ENCODE measurements around the gene CAMKK1. TPM values are rescaled to one million over a fixed set of nuclear protein-coding genes. Genes with fewer than 3 reads are reported as not detected.

The CAMKK1 gene
- polyA plus RNA-seq, 1 experiment, result 2.8 TPM

GRCh38 chr17:3906881-3907280 is 14.0 kb upstream of the CAMKK1 start:
- Histone ChIP-seq H3K27ac (ENCODE audit: low read depth, low read length) (no peak overlapping the region), H3K27me3 (ENCODE audit: control insufficient read depth, insufficient read depth, low read length) (peaks cover 7% of the 10 kb centered on the region), H3K9me3 (ENCODE audit: control insufficient read depth, insufficient read depth, low read length) (peaks cover 3% of the 10 kb centered on the region; the same call in 1 of the 2 replicates), H3K4me3 (ENCODE audit: low read depth, low read length) (no peak overlapping the region)
- ChIA-PET POLR2A (no interaction called here), CTCF (interaction anchor here (1.2 kb wide), 1 partner anchor 61 kb away, joined by 4 read pairs; the partner anchor contains the start of gene NCBP3)
- TF ChIP-seq, protein P1, sequence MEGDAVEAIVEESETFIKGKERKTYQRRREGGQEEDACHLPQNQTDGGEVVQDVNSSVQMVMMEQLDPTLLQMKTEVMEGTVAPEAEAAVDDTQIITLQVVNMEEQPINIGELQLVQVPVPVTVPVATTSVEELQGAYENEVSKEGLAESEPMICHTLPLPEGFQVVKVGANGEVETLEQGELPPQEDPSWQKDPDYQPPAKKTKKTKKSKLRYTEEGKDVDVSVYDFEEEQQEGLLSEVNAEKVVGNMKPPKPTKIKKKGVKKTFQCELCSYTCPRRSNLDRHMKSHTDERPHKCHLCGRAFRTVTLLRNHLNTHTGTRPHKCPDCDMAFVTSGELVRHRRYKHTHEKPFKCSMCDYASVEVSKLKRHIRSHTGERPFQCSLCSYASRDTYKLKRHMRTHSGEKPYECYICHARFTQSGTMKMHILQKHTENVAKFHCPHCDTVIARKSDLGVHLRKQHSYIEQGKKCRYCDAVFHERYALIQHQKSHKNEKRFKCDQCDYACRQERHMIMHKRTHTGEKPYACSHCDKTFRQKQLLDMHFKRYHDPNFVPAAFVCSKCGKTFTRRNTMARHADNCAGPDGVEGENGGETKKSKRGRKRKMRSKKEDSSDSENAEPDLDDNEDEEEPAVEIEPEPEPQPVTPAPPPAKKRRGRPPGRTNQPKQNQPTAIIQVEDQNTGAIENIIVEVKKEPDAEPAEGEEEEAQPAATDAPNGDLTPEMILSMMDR (IDR thresholded peaks at IDR 0.05; ENCODE audit: low read depth, low read length), result no peak
- DNase-seq (ENCODE audit: low read depth, low spot score), result no peak

- DNase-seq (ENCODE audit: low read depth, low spot score), result no peak
- ChIA-PET POLR2A (no interaction called here), CTCF (interaction anchor here (0.6 to 2.9 kb wide), 2 partner anchors 8 to 59 kb away, joined by 3 to 24 read pairs; partner anchors contain the start of gene NCBP3)
- TF ChIP-seq, protein P1 (IDR thresholded peaks at IDR 0.05; ENCODE audit: low read depth, low read length), result no peak
- peaks cover 5% of the 10 kb centered on the region for H3K27me3 ChIP-seq (ENCODE audit: control insufficient read depth, insufficient read depth, low read length)
- H3K4me3 ChIP-seq (ENCODE audit: low read depth, low read length), result no peak overlapping the region
- H3K27ac ChIP-seq (ENCODE audit: low read depth, low read length), result no peak overlapping the region
- no peaks in the 10 kb centered on the region; the same call in 1 of the 2 replicates for H3K9me3 ChIP-seq (ENCODE audit: control insufficient read depth, insufficient read depth, low read length)
Observed at GRCh38 chr17:3905017-3905520, 12.2 kb upstream of the CAMKK1 start.

GRCh38 chr17:3904501-3904900 is 11.6 kb upstream of the CAMKK1 start:
- H3K27ac ChIP-seq (ENCODE audit: low read depth, low read length), result no peak overlapping the region

DNA sequence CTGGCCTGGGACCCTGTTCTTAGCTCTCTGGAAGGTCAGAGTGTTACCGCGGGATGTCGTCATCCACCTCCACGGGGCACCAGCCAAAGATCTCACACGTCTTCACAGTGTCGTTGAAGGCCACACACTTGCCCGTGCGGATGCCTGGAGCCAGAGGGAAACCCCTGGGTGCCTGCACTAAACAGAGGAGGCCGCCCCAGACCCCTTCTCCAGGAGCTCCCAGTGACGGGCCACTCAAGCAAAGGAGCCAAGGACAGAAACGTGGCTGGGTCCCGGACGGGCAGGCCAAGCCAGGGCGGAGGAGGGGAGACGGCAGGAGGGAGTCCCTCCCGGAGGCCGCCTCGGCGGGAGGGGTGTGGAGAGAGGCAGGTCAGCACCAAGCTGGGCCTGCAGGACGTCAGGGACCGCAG is 11.0 kb upstream of the CAMKK1 start:
- DNase-seq (ENCODE audit: low read depth, low spot score), result no peak
- H3K27me3 ChIP-seq (ENCODE audit: control insufficient read depth, insufficient read depth, low read length), result peaks cover 4% of the 10 kb centered on the region
- ChIA-PET POLR2A (no interaction called here), CTCF (interaction anchor here (2.9 kb wide), 1 partner anchor 10 kb away, joined by 24 read pairs; no protein-coding TSS in a partner anchor)
- TF ChIP-seq, protein P1 (IDR thresholded peaks at IDR 0.05; ENCODE audit: low read depth, low read length), result no peak
- no peak overlapping the region for H3K4me3 ChIP-seq (ENCODE audit: low read depth, low read length)
- H3K9me3 ChIP-seq (ENCODE audit: control insufficient read depth, insufficient read depth, low read length), result no peaks in the 10 kb centered on the region; the same call in 1 of the 2 replicates
- H3K27ac ChIP-seq (ENCODE audit: low read depth, low read length), result no peak overlapping the region

More at GRCh38 chr17:3904501-3904900, 11.6 kb upstream of the CAMKK1 start:
- TF ChIP-seq, protein P1 (IDR thresholded peaks at IDR 0.05; ENCODE audit: low read depth, low read length), result no peak
- POLR2A ChIA-PET, result no interaction called here
- peaks cover 4% of the 10 kb centered on the region for H3K27me3 ChIP-seq (ENCODE audit: control insufficient read depth, insufficient read depth, low read length)
- H3K4me3 ChIP-seq (ENCODE audit: low read depth, low read length), result no peak overlapping the region
- no peaks in the 10 kb centered on the region; the same call in 1 of the 2 replicates for H3K9me3 ChIP-seq (ENCODE audit: control insufficient read depth, insufficient read depth, low read length)
- no peak for DNase-seq (ENCODE audit: low read depth, low spot score)
- CTCF ChIA-PET, result interaction anchor here (2.9 kb wide), 1 partner anchor 9 kb away, joined by 24 read pairs; no protein-coding TSS in a partner anchor

GRCh38 chr17:3903051-3903825 is 10.4 kb upstream of the CAMKK1 start:
- ChIA-PET CTCF (interaction anchor here (2.9 to 3.1 kb wide), 2 partner anchors 10 to 11 kb away, joined by 24 read pairs; no protein-coding TSS in a partner anchor), POLR2A (interaction anchor here (0.6 kb wide), 1 partner anchor 239 kb away, joined by 3 read pairs; no protein-coding TSS in a partner anchor)
- Histone ChIP-seq H3K27me3 (ENCODE audit: control insufficient read depth, insufficient read depth, low read length) (peaks cover 4% of the 10 kb centered on the region), H3K9me3 (ENCODE audit: control insufficient read depth, insufficient read depth, low read length) (no peaks in the 10 kb centered on the region; the same call in 1 of the 2 replicates), H3K4me3 (ENCODE audit: low read depth, low read length) (no peak overlapping the region), H3K27ac (ENCODE audit: low read depth, low read length) (no peak overlapping the region)
- DNase-seq (ENCODE audit: low read depth, low spot score), result no peak
- TF ChIP-seq, protein P1 (IDR thresholded peaks at IDR 0.05; ENCODE audit: low read depth, low read length), result no peak

Data from AG04450 (cell line).